AG10803 (cell line): ENCODE results near the gene CDH4.

Experiments used
- DNase-seq: peaks from one replicate; pipeline ENCODE4 v3.0.0; 2010; ENCODE audit warnings: low read depth
- H3K4me3 ChIP-seq: 2 replicates; pipeline ENCODE4 v1.5.1; 2011; ENCODE audit warnings: mild to moderate bottlenecking, low read length, control low read depth
- CTCF ChIP-seq: conservative IDR thresholded peaks from 2 replicates; pipeline ENCODE4 v1.5.1; 2011; ENCODE audit warnings: mild to moderate bottlenecking, low read length, control low read depth, inconsistent platforms

Gene CDH4

GRCh38 chr20:61887596-61888093, 635.6 kb downstream of the CDH4 start:
- no peak for DNase-seq
- no peak for TF ChIP-seq CTCF
- no peak overlapping the region for H3K4me3 ChIP-seq

- no peak for DNase-seq
- H3K4me3 ChIP-seq: no peak overlapping the region
- TF ChIP-seq CTCF: no peak
Observed at GRCh38 chr20:61888101-61888865, 636.2 kb downstream of the CDH4 start.

- DNase-seq: no peak
- H3K4me3 ChIP-seq: no peak overlapping the region
- no peak for TF ChIP-seq CTCF
Observed at GRCh38 chr20:61889659-61890058, 637.6 kb downstream of the CDH4 start.

GRCh38 chr20:61890210-61890609, 638.1 kb downstream of the CDH4 start:
- DNase-seq: no peak
- H3K4me3 ChIP-seq: no peak overlapping the region
- TF ChIP-seq CTCF: no peak

- TF ChIP-seq CTCF: no peak
- H3K4me3 ChIP-seq: no peak overlapping the region
- DNase-seq: no peak
Observed at GRCh38 chr20:61891476-61891875, 639.4 kb downstream of the CDH4 start.

GRCh38 chr20:61891916-61892649, 640.0 kb downstream of the CDH4 start:
- DNase-seq: no peak
- no peak overlapping the region for H3K4me3 ChIP-seq
- TF ChIP-seq CTCF: no peak

GRCh38 chr20:61895016-61895415, 643.0 kb downstream of the CDH4 start:
- H3K4me3 ChIP-seq: no peak overlapping the region
- DNase-seq: no peak
- no peak for TF ChIP-seq CTCF
